GM19238 (cell line): ENCODE data around the gene GALNTL6.

ENCODE experiments used
- DNase-seq: peaks from one replicate; pipeline ENCODE4 v3.0.0; 2011; ENCODE audit warnings: low spot score; ENCODE audit not compliant: insufficient read length

Gene GALNTL6

DNA sequence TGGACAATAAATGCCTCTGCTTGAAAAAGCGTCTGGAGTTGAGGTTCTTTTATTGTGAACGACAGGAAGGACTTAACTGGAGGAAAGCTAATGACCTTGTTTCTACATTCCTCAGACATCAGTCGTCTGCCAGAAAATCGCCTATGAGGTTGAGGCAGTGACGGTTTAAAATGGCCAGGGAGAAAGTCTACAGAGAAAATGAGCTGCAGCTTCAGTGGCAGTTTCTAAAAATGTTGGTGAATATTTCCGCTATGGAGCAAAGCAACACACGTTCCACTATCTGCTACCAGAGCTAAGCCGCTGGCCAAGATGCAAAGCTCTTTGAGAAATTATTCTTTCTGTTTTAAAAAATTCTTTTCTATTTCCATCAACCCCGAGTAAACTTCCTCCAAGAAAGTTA, 1238.5 kb downstream of the GALNTL6 start:
- no peak for DNase-seq

- no peak for DNase-seq
Observed at GRCh38 chr4:173052439-173052838, 1239.2 kb downstream of the GALNTL6 start.

GRCh38 chr4:173056271-173056670, 1243.1 kb downstream of the GALNTL6 start:
- no peak for DNase-seq

- DNase-seq, result no peak
Observed at GRCh38 chr4:173056710-173057109, 1243.5 kb downstream of the GALNTL6 start.

DNA sequence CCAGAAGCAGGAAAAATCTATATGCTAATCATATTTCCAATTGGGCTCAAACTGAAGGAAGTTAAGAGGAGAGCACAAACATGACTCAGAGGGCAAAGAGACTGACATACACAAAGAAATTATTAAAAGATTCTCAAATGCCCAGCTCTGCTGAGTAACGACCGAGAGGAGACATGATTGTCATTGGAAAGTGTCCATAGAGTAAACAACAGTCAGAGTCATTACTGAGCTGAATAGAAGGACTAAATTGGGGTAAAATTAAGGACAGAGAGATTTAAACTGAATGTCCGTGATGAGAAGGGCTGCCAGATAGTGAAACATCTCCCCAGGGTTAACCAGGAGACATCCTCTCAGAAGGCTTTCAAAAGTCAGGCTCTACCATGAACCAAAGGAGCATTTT, 1244.2 kb downstream of the GALNTL6 start:
- DNase-seq, result no peak

GRCh38 chr4:173057901-173058300, 1244.7 kb downstream of the GALNTL6 start:
- DNase-seq, result no peak

DNA sequence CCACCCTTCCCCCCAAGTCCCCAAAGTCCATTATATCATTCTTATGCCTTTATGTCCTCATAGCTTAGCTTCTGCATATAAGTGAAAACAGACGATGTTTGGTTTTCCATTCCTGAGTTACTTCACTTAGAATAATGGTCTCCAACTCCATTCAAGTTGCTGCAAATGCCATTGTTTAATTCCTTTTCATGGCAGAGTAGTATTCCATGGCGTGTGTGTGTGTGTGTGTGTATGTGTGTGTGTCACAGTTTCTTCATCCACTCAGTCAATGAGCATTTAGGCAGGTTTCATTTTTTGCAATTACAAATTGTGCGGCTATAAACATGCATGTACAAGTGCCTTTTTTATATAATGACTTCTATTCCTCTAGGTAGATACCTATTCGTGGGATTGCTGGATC, 1248.0 kb downstream of the GALNTL6 start:
- DNase-seq, result no peak

GRCh38 chr4:173073939-173074500, 1260.8 kb downstream of the GALNTL6 start:
- DNase-seq, result no peak

DNA sequence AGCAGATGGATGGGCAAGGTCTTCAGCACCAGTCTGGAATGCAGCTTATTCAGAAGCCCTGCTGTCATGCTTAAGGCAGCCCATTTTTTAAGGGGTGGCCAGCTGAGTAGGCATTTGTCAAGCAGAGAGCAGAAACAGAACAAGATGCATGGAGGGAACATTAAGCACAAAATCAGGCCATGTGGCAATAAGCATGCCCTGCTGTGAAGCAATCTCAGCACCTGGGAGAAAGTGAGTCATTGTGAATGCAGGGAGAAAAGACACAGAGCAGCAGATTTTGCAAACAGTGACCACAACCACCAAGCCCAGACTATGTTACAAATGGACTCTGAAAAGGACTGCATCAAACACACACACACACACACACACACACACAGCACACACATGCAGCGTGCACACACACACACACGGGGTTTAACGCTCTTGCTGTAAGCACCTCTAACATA, 1261.3 kb downstream of the GALNTL6 start:
- no peak for DNase-seq

DNA sequence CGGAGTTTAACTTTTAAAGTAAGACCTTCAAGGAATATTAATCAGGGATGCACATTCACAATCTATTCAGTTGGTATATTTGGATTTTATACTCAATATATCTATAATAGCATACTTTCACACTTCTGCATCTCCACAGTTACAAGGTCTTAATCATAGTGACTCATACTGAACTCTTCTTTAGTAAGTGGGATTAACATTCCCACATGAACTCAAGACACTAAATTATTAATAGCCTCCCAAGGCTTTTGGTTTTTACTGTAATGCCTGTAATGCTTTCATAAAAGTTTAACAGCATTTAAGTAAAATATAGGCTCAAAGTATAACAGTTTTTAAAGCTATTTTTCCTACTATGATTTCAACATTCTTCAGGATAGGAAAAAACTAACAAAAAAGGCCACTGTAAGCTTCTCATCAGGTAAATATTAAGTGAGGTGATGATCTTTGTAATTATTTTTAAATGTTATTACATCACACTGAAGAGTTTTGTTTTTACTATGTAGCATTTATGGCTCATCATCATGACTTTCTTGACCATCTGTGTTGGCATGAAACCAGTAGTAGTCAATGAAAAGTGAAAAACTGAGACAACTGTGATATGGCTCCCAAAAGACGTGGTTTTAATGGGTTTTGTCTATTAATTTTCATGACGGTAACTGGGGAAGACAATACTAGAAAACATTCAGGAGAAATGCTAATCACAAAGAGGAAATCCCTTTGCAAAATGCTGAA, 1263.9 kb downstream of the GALNTL6 start:
- no peak for DNase-seq

GRCh38 chr4:173088144-173088543, 1274.9 kb downstream of the GALNTL6 start:
- DNase-seq, result no peak
